Upper lobe of left lung (tissue), 6 donors: ENCODE data around the gene C4orf36. TPM values are rescaled to one million over a fixed set of nuclear protein-coding genes. Genes with fewer than 3 reads are reported as not detected.

Experiments used
- ATAC-seq, 2 donors: fragments of 200-7000 bp; cut with Tn5 transposase; one replicate each; pipeline ENCODE4 v1.9.1; 2022; ENCODE audit warnings: mild to moderate bottlenecking in 2 of 2, moderate library complexity in 2 of 2; ENCODE audit not compliant: low FRiP score in 2 of 2
- DNase-seq, 2 donors: peaks; one replicate each; pipeline ENCODE4 v3.0.0-alpha.2; 2019 to 2020
- H3K27ac ChIP-seq, 4 donors: fragments of 200-600 bp; sonication (generic); one replicate each; pipeline ENCODE4 v1.5.1; 2016 to 2019
- H3K27me3 ChIP-seq, 4 donors: fragments of 200-600 bp; sonication (generic); one replicate each; pipeline ENCODE4 v1.5.1; 2017 to 2019
- H3K36me3 ChIP-seq, 4 donors: fragments of 200-600 bp; sonication (generic); one replicate each; pipeline ENCODE4 v1.5.1; 2016 to 2019
- H3K4me1 ChIP-seq, 4 donors: fragments of 200-600 bp; sonication (generic); one replicate each; pipeline ENCODE4 v1.5.1; 2018 to 2019
- H3K4me3 ChIP-seq, 4 donors: fragments of 200-600 bp; sonication (generic); one replicate each; pipeline ENCODE4 v1.5.1; 2017 to 2019; ENCODE audit warnings: mild to moderate bottlenecking in 2 of 4, moderate library complexity in 1 of 4
- H3K9me3 ChIP-seq, 4 donors: fragments of 200-600 bp; sonication (generic); one replicate each; pipeline ENCODE4 v1.5.1; 2018 to 2019
- EP300 ChIP-seq, 4 donors: sonication (generic); formaldehyde crosslinking; IDR thresholded peaks; one replicate each; pipeline ENCODE4 v1.5.1; 2017; ENCODE audit warnings: antibody characterized with exemption in 4 of 4, control low read depth in 2 of 4
- POLR2A ChIP-seq, 4 donors: fragments of 450-650 bp; IDR thresholded peaks; one replicate each; pipeline ENCODE4 v1.5.1; 2016 to 2017; ENCODE audit warnings: antibody characterized with exemption in 4 of 4, mild to moderate bottlenecking in 2 of 4
- POLR2AphosphoS5 ChIP-seq, 2 donors: sonication (generic); formaldehyde crosslinking; IDR thresholded peaks; one replicate each; pipeline ENCODE4 v1.5.1; 2017; ENCODE audit warnings: antibody characterized with exemption in 2 of 2
- WGBS, 2 donors: methylation state at CpG; one replicate each; pipeline ENCODE4 v1.1.5; 2017 to 2018; 5-methylcytosine and 5-hydroxymethylcytosine counted together
- total RNA-seq, 6 donors: library from RNA; depleted of rRNA in 4 of 6; stranded (reverse); fragments of >200 nt in 4 of 6; gene quantifications; one replicate each; pipeline versions ENCODE4 v1.1.0 to v1.2.1, GENCODE V29; 2016 to 2021
- TF ChIP-seq, protein P1 (sequence below), 6 experiments: fragments of 450-650 bp in 4 of 6; fragments of 200-600 bp in 2 of 6; sonication (generic) in 2 of 6; IDR thresholded peaks; one replicate each; pipeline ENCODE4 v1.5.1; 2016 to 2019; ENCODE audit warnings: antibody characterized with exemption in 6 of 6
- donor health status: DM: no; HTN: no; CAD: no; lungs with moderate emphysema.
- donor health status: DM: no; HTN: yes; CAD: no; lungs with severe emphysema.

Gene C4orf36
- total RNA-seq, 6 donors from 2014 or later, result 0.57 to 7.3 (median 2.4) TPM

DNA sequence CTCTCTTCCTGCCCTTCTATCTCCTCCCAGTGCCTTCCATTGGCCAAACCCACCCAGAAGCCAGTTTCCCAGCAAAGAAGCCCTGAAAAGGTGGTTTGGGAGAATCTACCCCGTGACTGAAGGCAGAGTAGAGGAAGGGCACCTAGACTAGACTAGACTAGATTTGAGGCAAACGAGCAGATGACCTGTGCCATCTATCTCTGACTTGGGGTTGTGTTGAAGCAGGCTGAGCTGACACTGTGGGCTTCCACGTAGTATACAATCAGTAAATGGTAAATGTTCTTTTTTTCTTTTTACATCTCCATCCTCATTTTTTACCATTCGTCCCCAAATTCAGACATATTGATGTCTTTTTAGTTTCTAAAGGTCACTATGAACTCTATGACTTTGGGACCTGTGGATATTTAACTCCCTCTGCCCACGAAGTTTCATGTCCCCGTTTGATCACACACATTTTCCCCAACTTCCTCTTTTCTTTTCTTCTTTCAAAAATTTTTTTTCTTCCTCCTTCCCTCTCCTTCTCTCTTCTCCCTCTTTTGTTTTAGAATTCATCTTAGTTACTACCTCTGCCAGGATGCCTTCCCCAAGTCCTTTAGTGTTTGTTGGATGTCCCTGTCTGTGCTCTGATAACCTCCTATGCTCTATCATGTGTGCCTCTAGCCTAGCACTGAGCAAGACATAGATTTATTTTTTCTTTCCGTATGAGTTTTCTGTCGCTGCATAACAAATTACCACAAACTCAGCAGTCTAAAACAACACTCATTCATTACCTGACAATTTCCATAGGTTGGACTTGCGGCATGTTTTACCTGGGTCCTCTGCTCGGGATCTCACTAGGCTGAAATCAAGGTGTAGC is 36.4 kb upstream of the C4orf36 start:
- 83 to 89% methylated on average over 10 of the region's 10 CpGs for WGBS, 2 donors
- H3K4me3 ChIP-seq, result no peak overlapping the region
- no peak for TF ChIP-seq EP300 (IDR thresholded peaks at IDR 0.05)
- TF ChIP-seq, protein P1, sequence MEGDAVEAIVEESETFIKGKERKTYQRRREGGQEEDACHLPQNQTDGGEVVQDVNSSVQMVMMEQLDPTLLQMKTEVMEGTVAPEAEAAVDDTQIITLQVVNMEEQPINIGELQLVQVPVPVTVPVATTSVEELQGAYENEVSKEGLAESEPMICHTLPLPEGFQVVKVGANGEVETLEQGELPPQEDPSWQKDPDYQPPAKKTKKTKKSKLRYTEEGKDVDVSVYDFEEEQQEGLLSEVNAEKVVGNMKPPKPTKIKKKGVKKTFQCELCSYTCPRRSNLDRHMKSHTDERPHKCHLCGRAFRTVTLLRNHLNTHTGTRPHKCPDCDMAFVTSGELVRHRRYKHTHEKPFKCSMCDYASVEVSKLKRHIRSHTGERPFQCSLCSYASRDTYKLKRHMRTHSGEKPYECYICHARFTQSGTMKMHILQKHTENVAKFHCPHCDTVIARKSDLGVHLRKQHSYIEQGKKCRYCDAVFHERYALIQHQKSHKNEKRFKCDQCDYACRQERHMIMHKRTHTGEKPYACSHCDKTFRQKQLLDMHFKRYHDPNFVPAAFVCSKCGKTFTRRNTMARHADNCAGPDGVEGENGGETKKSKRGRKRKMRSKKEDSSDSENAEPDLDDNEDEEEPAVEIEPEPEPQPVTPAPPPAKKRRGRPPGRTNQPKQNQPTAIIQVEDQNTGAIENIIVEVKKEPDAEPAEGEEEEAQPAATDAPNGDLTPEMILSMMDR (IDR thresholded peaks at IDR 0.05), result no peak
- TF ChIP-seq POLR2AphosphoS5 (IDR thresholded peaks at IDR 0.05), result no peak
- TF ChIP-seq POLR2A (IDR thresholded peaks at IDR 0.05), result no peak
- DNase-seq (no peak), ATAC-seq (peak in 1 of 2 donors; percentile 23)
- peaks cover 0 to 6% (median 0%) of the 10 kb centered on the region in 4 donors for H3K36me3 ChIP-seq
- no peaks in the 10 kb centered on the region for H3K9me3 ChIP-seq
- H3K4me1 ChIP-seq, result peaks cover 3 to 8% (median 7%) of the 10 kb centered on the region in 4 donors
- H3K27ac ChIP-seq, result peak overlapping the region in 3 of 4 donors; percentile 15 to 57 (median 39)
- H3K27me3 ChIP-seq, result no peaks in the 10 kb centered on the region

DNA sequence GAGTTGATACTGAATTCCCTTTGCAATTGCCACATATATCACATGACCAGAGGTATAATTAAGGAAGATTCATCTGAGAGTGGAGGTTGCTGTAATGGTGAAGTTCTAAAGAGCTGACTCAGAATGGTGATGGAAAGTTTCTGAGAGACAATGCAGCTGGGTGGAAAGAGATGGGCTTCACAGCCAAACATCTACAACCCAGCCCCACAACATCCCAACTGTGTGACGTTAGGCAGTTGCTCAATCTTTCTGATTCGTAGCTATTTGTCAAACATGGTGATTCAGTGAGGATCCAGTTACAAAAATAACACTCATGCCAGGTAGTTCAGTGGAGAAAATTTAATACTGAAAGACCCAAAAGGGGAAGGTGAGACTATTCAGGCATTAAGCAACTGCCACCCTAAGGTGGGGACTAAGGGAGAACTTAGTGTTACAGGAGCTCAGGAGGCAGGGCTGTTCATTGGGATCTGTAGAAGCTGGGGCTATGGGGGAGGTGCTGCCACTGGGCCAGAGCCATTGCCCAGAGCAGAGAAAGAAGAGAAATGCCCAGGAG is 35.7 kb upstream of the C4orf36 start:
- Histone ChIP-seq H3K4me3 (no peak overlapping the region), H3K36me3 (peaks cover 0 to 6% (median 0%) of the 10 kb centered on the region in 4 donors), H3K9me3 (no peaks in the 10 kb centered on the region), H3K27me3 (no peaks in the 10 kb centered on the region), H3K4me1 (peaks cover 0 to 5% (median 3%) of the 10 kb centered on the region in 4 donors), H3K27ac (peak overlapping the region in 3 of 4 donors; percentile 15 to 57 (median 39))
- TF ChIP-seq EP300 (IDR thresholded peaks at IDR 0.05), result no peak
- peak in 1 of 2 donors; percentile 65 for TF ChIP-seq POLR2AphosphoS5 (IDR thresholded peaks at IDR 0.05)
- 24 to 45% methylated on average over 2 of the region's 2 CpGs for WGBS, 2 donors
- peak; percentile 61 to 92 for ATAC-seq
- no peak for DNase-seq

DNA sequence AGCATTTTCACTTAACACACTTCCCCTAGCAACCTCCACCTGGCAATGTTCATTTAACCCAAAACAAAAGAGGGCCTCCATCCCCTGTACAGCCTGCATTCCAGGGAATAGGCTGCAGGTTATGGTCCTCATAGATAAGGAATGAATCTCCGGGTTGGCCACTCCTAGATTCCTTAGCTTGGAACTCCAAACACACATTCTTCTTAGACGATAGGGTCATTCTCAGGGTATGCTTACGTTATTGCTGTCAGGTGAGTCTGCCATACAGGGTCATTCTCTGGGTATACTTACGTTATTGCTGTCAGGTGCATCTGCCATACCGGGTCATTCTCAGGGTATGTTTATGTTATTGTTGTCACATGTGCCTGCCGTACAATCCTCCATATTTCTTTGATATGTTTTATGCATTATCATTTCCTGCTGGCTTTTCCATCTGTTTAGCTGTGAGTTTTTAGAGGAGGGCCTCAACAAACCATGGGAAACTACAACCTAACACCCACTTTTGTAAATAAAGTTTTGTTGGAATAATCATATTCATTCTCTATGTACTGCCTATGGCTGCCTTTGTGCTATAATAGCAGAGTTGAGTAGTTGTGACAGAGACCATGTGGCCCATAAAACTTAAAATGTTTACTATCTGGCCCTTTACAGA is 34.3 kb upstream of the C4orf36 start:
- H3K27ac ChIP-seq, result no peak overlapping the region
- no peaks in the 10 kb centered on the region for H3K27me3 ChIP-seq
- 83% methylated on average over 6 of the region's 6 CpGs for WGBS, 2 donors
- no peak for DNase-seq
- peaks cover 6 to 15% (median 11%) of the 10 kb centered on the region in 4 donors for H3K4me1 ChIP-seq
- no peak overlapping the region for H3K4me3 ChIP-seq
- H3K9me3 ChIP-seq, result no peaks in the 10 kb centered on the region
- peaks cover 0 to 6% (median 0%) of the 10 kb centered on the region in 4 donors for H3K36me3 ChIP-seq
- ATAC-seq, result no peak
- TF ChIP-seq EP300 (IDR thresholded peaks at IDR 0.05) (no peak), POLR2AphosphoS5 (IDR thresholded peaks at IDR 0.05) (no peak), POLR2A (IDR thresholded peaks at IDR 0.05) (no peak)
- TF ChIP-seq, protein P1 (IDR thresholded peaks at IDR 0.05), result no peak

DNA sequence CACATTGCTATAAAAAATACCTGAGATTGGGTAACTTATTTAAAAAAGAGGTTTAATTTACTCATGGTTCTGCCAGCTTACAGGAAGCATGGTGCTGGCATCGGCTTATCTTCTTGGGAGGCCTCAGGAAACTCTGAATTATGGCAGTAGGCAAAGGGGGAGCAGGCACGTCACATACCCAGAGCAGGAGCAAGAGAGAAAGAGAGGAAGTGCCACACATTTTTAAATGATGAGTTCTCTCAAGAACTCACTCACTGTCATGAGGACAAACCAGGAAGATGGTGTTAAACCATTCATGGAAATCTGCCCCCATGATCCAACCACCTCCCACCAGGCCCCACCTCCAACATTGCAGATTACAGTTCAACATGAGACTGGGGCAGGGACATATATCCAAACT is 32.6 kb upstream of the C4orf36 start:
- TF ChIP-seq POLR2AphosphoS5 (IDR thresholded peaks at IDR 0.05), result no peak
- no peak for TF ChIP-seq EP300 (IDR thresholded peaks at IDR 0.05)
- TF ChIP-seq, protein P1 (IDR thresholded peaks at IDR 0.05), result no peak
- TF ChIP-seq POLR2A (IDR thresholded peaks at IDR 0.05), result no peak
- DNase-seq (no peak), ATAC-seq (no peak)
- no peaks in the 10 kb centered on the region for H3K36me3 ChIP-seq
- peaks cover 6 to 15% (median 11%) of the 10 kb centered on the region in 4 donors for H3K4me1 ChIP-seq
- H3K27me3 ChIP-seq, result no peaks in the 10 kb centered on the region
- 24 to 41% methylated on average over 2 of the region's 2 CpGs for WGBS, 2 donors
- H3K4me3 ChIP-seq, result no peak overlapping the region
- H3K9me3 ChIP-seq, result no peaks in the 10 kb centered on the region
- peak overlapping the region in 1 of 4 donors; percentile 46 for H3K27ac ChIP-seq
